PC-3 (cell line): Measurements from ENCODE around the gene SEMA5A.

Source experiments
- CTCF ChIP-seq: fragments of 300-600 bp; sonication (generic); conservative IDR thresholded peaks from 2 replicates; pipeline ENCODE4 v1.5.1; 2017; ENCODE audit warnings: antibody characterized with exemption, low read depth, mild to moderate bottlenecking, low read length
- EZH2 ChIP-seq: fragments of 300-600 bp; sonication (generic); IDR thresholded peaks from one replicate; pipeline ENCODE4 v1.6.1; 2017; ENCODE audit warnings: antibody characterized with exemption, mild to moderate bottlenecking, low read length; ENCODE audit not compliant: unreplicated experiment
- EZH2phosphoT487 ChIP-seq: fragments of 300-600 bp; sonication (generic); IDR thresholded peaks from 2 replicates; pipeline ENCODE4 v1.6.1; 2018; ENCODE audit warnings: mild to moderate bottlenecking, antibody characterized with exemption, low read length, borderline replicate concordance

GRCh38 chr5:9233712-9234111, 312.2 kb downstream of the SEMA5A start:
- TF ChIP-seq EZH2 (no peak), CTCF (no peak), EZH2phosphoT487 (no peak)
